22Rv1 (cell line): ENCODE measurements around the gene SEC14L2.

Source experiments
- ZFX ChIP-seq: fragments of 450-650 bp; IDR thresholded peaks from 2 replicates; pipeline ENCODE4 v1.6.1; 2017; ENCODE audit warnings: antibody characterized with exemption, borderline replicate concordance
- TF ChIP-seq, protein P1 (sequence below): fragments of 450-650 bp; IDR thresholded peaks from 2 replicates; pipeline ENCODE4 v1.5.1; 2017; ENCODE audit warnings: mild to moderate bottlenecking

DNA sequence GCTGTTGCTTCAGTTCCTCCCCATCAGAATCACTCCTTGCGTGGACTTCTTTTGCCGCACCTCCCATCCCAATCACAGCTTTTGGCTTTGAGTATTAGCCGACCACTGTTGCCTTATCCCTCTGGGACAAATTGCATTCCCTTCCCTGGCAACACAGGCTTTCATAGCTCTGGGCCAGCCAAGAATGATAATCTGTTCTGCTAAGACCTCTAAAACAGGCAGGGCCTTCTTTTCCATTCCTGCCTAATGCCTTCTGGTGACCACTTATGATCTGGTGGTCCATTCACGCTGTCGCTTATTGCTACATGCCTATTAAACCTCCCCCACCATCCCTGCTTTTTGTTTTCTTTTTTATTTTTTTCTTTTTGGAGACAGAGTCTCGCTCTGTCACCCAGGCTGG lies 9.6 kb downstream of the SEC14L2 start:
- TF ChIP-seq, protein P1, sequence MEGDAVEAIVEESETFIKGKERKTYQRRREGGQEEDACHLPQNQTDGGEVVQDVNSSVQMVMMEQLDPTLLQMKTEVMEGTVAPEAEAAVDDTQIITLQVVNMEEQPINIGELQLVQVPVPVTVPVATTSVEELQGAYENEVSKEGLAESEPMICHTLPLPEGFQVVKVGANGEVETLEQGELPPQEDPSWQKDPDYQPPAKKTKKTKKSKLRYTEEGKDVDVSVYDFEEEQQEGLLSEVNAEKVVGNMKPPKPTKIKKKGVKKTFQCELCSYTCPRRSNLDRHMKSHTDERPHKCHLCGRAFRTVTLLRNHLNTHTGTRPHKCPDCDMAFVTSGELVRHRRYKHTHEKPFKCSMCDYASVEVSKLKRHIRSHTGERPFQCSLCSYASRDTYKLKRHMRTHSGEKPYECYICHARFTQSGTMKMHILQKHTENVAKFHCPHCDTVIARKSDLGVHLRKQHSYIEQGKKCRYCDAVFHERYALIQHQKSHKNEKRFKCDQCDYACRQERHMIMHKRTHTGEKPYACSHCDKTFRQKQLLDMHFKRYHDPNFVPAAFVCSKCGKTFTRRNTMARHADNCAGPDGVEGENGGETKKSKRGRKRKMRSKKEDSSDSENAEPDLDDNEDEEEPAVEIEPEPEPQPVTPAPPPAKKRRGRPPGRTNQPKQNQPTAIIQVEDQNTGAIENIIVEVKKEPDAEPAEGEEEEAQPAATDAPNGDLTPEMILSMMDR: no peak
- no peak for TF ChIP-seq ZFX
